ENCODE measurements around the gene ZNF778.

DNA sequence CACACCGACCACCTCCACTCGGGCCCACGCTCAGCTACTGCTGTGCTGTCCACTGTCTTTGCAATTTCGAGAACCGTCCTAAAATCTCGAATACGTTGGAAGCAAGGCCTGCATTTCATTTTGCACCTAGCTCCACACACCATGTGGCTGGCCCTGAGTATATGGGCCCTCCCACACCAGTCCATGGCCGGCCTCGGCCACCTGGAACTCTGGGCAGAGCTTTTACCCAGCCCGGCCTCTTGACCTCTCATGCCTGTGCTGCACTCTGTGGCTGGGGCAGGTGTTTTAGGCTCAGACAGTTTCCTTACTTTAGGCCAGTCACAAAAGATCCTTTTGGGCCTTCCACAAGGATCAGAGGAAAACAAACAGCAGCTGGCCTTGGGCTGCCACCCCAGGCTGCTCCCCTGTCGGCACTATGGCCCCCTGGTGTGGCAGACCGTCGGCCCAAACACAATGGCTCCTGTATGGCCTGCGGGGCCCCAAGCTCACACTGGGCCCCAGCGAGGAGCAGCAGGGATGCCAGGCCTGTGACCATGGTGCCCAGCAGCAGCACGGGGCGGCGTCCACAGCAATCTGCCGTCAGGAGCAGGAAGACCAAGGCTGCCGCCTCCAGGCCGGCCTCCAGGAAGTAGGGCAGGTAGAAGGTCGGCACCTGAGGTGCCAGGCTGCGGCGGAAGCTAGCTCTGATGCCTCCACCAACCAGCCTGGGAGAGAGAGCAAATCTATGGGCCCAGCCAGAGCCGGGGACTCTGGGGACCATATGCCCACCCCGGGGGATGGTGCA is 19.7 kb upstream of the ZNF778 start:
- TF ChIP-seq, protein P1, sequence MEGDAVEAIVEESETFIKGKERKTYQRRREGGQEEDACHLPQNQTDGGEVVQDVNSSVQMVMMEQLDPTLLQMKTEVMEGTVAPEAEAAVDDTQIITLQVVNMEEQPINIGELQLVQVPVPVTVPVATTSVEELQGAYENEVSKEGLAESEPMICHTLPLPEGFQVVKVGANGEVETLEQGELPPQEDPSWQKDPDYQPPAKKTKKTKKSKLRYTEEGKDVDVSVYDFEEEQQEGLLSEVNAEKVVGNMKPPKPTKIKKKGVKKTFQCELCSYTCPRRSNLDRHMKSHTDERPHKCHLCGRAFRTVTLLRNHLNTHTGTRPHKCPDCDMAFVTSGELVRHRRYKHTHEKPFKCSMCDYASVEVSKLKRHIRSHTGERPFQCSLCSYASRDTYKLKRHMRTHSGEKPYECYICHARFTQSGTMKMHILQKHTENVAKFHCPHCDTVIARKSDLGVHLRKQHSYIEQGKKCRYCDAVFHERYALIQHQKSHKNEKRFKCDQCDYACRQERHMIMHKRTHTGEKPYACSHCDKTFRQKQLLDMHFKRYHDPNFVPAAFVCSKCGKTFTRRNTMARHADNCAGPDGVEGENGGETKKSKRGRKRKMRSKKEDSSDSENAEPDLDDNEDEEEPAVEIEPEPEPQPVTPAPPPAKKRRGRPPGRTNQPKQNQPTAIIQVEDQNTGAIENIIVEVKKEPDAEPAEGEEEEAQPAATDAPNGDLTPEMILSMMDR (IDR thresholded peaks at IDR 0.05): no peak
- no peak for TF ChIP-seq POLR2A (IDR thresholded peaks at IDR 0.05)
